K562 (cell line): ENCODE results near the gene PPP1R2C. TPM values are rescaled to one million over a fixed set of nuclear protein-coding genes. Genes with fewer than 3 reads are reported as not detected.

Experiments used
- ATAC-seq: fragments of 200-7000 bp; cut with Tn5 transposase; 3 replicates; pipeline ENCODE4 v1.9.1; 2020; ENCODE audit warnings: moderate library complexity
- BruUV-seq: library from RNA; stranded (reverse); fragments of 400-500 nt; replicated peaks from 2 replicates; lab custom pipeline; 2021; lab: Mats Ljungman, UMichigan
- CTCF ChIA-PET: fragments of 300-600 bp; formaldehyde crosslinking; extraction: SDS; loops from one replicate; lab custom pipeline; 2021; ENCODE audit warnings: low intra/inter-chr PET ratio; lab: Yijun Ruan, JAX
- POLR2A ChIA-PET: fragments of 300-600, 350-650 bp; sonication (Branson Sonifier 250); formaldehyde crosslinking; extraction: SDS; loops from one replicate; lab custom pipeline; 2021; ENCODE audit warnings: antibody characterized with exemption, inconsistent platforms; lab: Yijun Ruan, JAX
- DNase-seq, 4 experiments: peaks; one replicate each; pipeline versions ENCODE4 v3.0.0 to v3.0.0-alpha.2; 2011 to 2018; ENCODE audit warnings: low spot score in 3 of 4, mixed read lengths in 3 of 4; ENCODE audit errors: extremely low read depth in 1 of 4
- FAIRE-seq: peaks from 2 replicates; lab custom pipeline; 2011; peaks lifted over from hg19 to GRCh38; lab: Jason Lieb, UNC
- H2AFZ ChIP-seq: 2 replicates; pipeline ENCODE4 v1.6.0; 2011; ENCODE audit warnings: low read depth, low read length, control low read depth, inconsistent platforms
- H3K27ac ChIP-seq: fragments of 200-600 bp; 3 replicates; pipeline ENCODE4 v1.8.0; 2011; ENCODE audit warnings: low read depth, mild to moderate bottlenecking, control low read depth, inconsistent platforms, low read length, moderate library complexity, mixed read lengths; ENCODE audit errors: extremely low read depth
- H3K27me3 ChIP-seq, 2 experiments: fragments of 300-600 bp in 1 of 2; 2 replicates in 1 of 2; 3 replicates in 1 of 2; pipeline versions ENCODE4 v1.6.0 to v1.8.0; 2011; ENCODE audit warnings: inconsistent platforms in 2 of 2, low read length in 2 of 2, mild to moderate bottlenecking in 1 of 2, mixed read lengths in 1 of 2, moderate library complexity in 1 of 2; ENCODE audit not compliant: control insufficient read depth in 2 of 2, insufficient read depth in 2 of 2
- H3K36me3 ChIP-seq: fragments of 300-600 bp; 3 replicates; pipeline ENCODE4 v1.8.0; 2011; ENCODE audit warnings: mild to moderate bottlenecking, low read length, inconsistent platforms; ENCODE audit not compliant: control insufficient read depth, insufficient read depth
- H3K4me1 ChIP-seq, 2 experiments: fragments of 200-600 bp in 1 of 2; replicated peaks in 1 of 2; 2 replicates in 1 of 2; 3 replicates in 1 of 2; pipeline versions ENCODE4 v1.5.1 to v1.8.0; 2011; ENCODE audit warnings: inconsistent platforms in 2 of 2, low read length in 2 of 2, mild to moderate bottlenecking in 1 of 2, mixed read lengths in 1 of 2, moderate library complexity in 1 of 2; ENCODE audit not compliant: control insufficient read depth in 2 of 2, insufficient read depth in 2 of 2
- H3K4me2 ChIP-seq: 2 replicates; pipeline ENCODE4 v1.6.1; 2011; ENCODE audit warnings: low read length, control low read depth, inconsistent platforms, mixed read lengths; ENCODE audit not compliant: insufficient read depth
- H3K4me3 ChIP-seq: fragments of 200-600 bp; sonication (generic), shearing (Covaris generic); 2 replicates; pipeline ENCODE4 v1.5.1; 2016; ENCODE audit warnings: control low read depth, inconsistent platforms
- H3K79me2 ChIP-seq: fragments of 200-600 bp; 3 replicates; pipeline ENCODE4 v1.8.0; 2011; ENCODE audit warnings: low read length, inconsistent platforms; ENCODE audit not compliant: control insufficient read depth, insufficient read depth
- H3K9ac ChIP-seq, 2 experiments: 2 replicates each; pipeline versions ENCODE4 v1.6.0 to v1.6.1; 2011; ENCODE audit warnings: low read depth in 2 of 2, low read length in 2 of 2, control low read depth in 1 of 2, inconsistent platforms in 1 of 2, mild to moderate bottlenecking in 1 of 2, mixed read lengths in 1 of 2; ENCODE audit not compliant: insufficient read depth in 1 of 2
- H3K9me1 ChIP-seq: one replicate; pipeline ENCODE4 v1.6.0; 2011; ENCODE audit warnings: inconsistent platforms, mild to moderate bottlenecking, low read length, moderate library complexity; ENCODE audit not compliant: control insufficient read depth, insufficient read depth
- H3K9me3 ChIP-seq: replicated peaks from 2 replicates; pipeline ENCODE4 v1.5.1; 2011; ENCODE audit warnings: low read depth, low read length, inconsistent platforms; ENCODE audit not compliant: control insufficient read depth, insufficient read depth
- H4K20me1 ChIP-seq: replicated peaks from 2 replicates; pipeline ENCODE4 v1.6.1; 2011; ENCODE audit warnings: low read length, inconsistent platforms, mixed read lengths; ENCODE audit not compliant: control insufficient read depth, insufficient read depth
- ARID3A ChIP-seq: IDR thresholded peaks from 2 replicates; pipeline ENCODE4 v1.6.1; 2012; ENCODE audit warnings: low read depth, low read length, improper control_type of control experiment, borderline replicate concordance
- CC2D1A ChIP-seq: fragments of 450-650 bp; IDR thresholded peaks from 2 replicates; pipeline ENCODE4 v1.6.1; 2017; ENCODE audit warnings: mild to moderate bottlenecking
- HMGXB4 ChIP-seq: sonication (generic); formaldehyde crosslinking; IDR thresholded peaks from 2 replicates; pipeline ENCODE4 v1.8.1; 2023; ENCODE audit warnings: mild to moderate bottlenecking, missing genetic modification reagents
- NFIC ChIP-seq: fragments of 450-650 bp; IDR thresholded peaks from 2 replicates; pipeline ENCODE4 v1.6.1; 2017; ENCODE audit warnings: mild to moderate bottlenecking, inconsistent platforms
- ZNF766 ChIP-seq: fragments of 200-800 bp; sonication (Bioruptor generic); conservative IDR thresholded peaks from 2 replicates; pipeline ENCODE4 v1.6.1; 2016; ENCODE audit warnings: missing genetic modification characterization, missing compliant biosample characterization
- WGBS: fragments of 100-300 bp; shearing (Covaris generic); methylation state at CpG from one replicate; pipeline ENCODE4 v1.1.6; 2016; ENCODE audit warnings: low coverage, mixed read lengths; ENCODE audit not compliant: insufficient coverage; ENCODE audit errors: missing lambda C conversion rate; 5-methylcytosine and 5-hydroxymethylcytosine counted together
- in situ Hi-C: fragments of 300-500 bp; cut with MboI; formaldehyde crosslinking; loops from 4 replicates; pipeline ENCODE4 v1.15.0; 2018; ENCODE audit warnings: inconsistent platforms, mixed read lengths
- intact Hi-C: fragments of 100-400 bp; cut with micrococcal nuclease; formaldehyde crosslinking; loops from 2 replicates; pipeline ENCODE4 v1.14.2; 2022
- polyA plus RNA-seq, 8 experiments: library from polyadenylated mRNA; depleted of rRNA in 4 of 8; stranded (reverse) in 5 of 8; unstranded in 3 of 8; fragments of >200 nt; fragmentation: Nextera tagmentation in 2 of 8; fragmentation: Illumina TruSeq in 1 of 8; extraction: Ambion mirVana in 2 of 8; extraction: Trizol in 1 of 8; gene quantifications; 2 replicates each; pipeline versions ENCODE4 v1.2.1 to v1.2.3, GENCODE V29; 2011 to 2014; ENCODE audit warnings: inconsistent platforms in 1 of 8, missing spikeins in 1 of 8
- total RNA-seq, 7 experiments: library from RNA; depleted of rRNA in 6 of 7; stranded (reverse); fragments of >200 nt in 6 of 7; fragmentation: Illumina TruSeq in 2 of 7; extraction: Trizol in 2 of 7; gene quantifications; 2 replicates each; pipeline versions ENCODE4 v1.2.1 to v1.2.3, GENCODE V29; 2011 to 2021; ENCODE audit warnings: low replicate concordance in 1 of 7

Gene PPP1R2C
- total and polyA plus RNA-seq, 9 of the 15 experiments (the other 6 are each of a cell fraction or from before 2014, with no cell fraction given): not detected

GRCh38 chrX:42809569-42809968 lies 31.6 kb upstream of the PPP1R2C start:
- H2AFZ ChIP-seq: no peak overlapping the region
- H4K20me1 ChIP-seq: no peaks in the 10 kb centered on the region
- no peaks in the 10 kb centered on the region for H3K9me3 ChIP-seq
- H3K4me2 ChIP-seq: no peak overlapping the region
- 0% methylated on average over 2 of the region's 2 CpGs for WGBS
- H3K27me3 ChIP-seq: no peaks in the 10 kb centered on the region
- no peak overlapping the region for H3K9ac ChIP-seq
- in situ Hi-C loops: no loop called here
- ChIA-PET CTCF (no interaction called here), POLR2A (no interaction called here)
- no peak for TF ChIP-seq ZNF766 (CRISPR knock-in tag)
- no peak for TF ChIP-seq NFIC
- TF ChIP-seq ARID3A: no peak
- TF ChIP-seq HMGXB4 (CRISPR knock-in tag): no peak
- TF ChIP-seq CC2D1A: no peak
- no peaks in the 10 kb centered on the region for H3K36me3 ChIP-seq
- FAIRE-seq: no peak
- no peak for DNase-seq
- intact Hi-C loops: no loop called here
- no peaks in the 10 kb centered on the region for H3K79me2 ChIP-seq
- H3K9me1 ChIP-seq: no peaks in the 10 kb centered on the region
- H3K27ac ChIP-seq: no peak overlapping the region
- no peak for ATAC-seq
- no TSS peak for BruUV-seq
- no peaks in the 10 kb centered on the region for H3K4me1 ChIP-seq
- H3K4me3 ChIP-seq: no peak overlapping the region
